T-helper 17 cell (primary cell): ENCODE results near the gene RAI1. TPM values are rescaled to one million over a fixed set of nuclear protein-coding genes. Genes with fewer than 3 reads are reported as not detected.

Experiments used
- ATAC-seq: fragments of 150-1000 bp; cut with Tn5 transposase; 2 replicates; pipeline ENCODE4 v1.10.0; 2021; ENCODE audit warnings: mild to moderate bottlenecking, moderate library complexity
- DNase-seq, 3 donors: peaks; one replicate each; pipeline versions ENCODE4 v3.0.0 to v3.0.0-alpha.2; 2020 to 2021
- H3K9me3 ChIP-seq: one replicate; pipeline ENCODE4 v1.7.0; 2013; ENCODE audit warnings: low read length, mild to moderate bottlenecking; ENCODE audit not compliant: control insufficient read depth, poor library complexity, severe bottlenecking
- H3K27ac Mint-ChIP-seq: one replicate; pipeline ENCODE4 v1.8.0; 2022; ENCODE audit warnings: mild to moderate bottlenecking, moderate library complexity, mixed read lengths
- H3K27me3 Mint-ChIP-seq: one replicate; pipeline ENCODE4 v1.8.0; 2022; ENCODE audit warnings: mixed read lengths
- H3K36me3 Mint-ChIP-seq: one replicate; pipeline ENCODE4 v1.8.0; 2022; ENCODE audit warnings: low read depth, mixed read lengths
- H3K4me1 Mint-ChIP-seq: one replicate; pipeline ENCODE4 v1.8.0; 2022; ENCODE audit warnings: mild to moderate bottlenecking, mixed read lengths
- H3K4me3 Mint-ChIP-seq: one replicate; pipeline ENCODE4 v1.8.0; 2022; ENCODE audit warnings: mild to moderate bottlenecking, moderate library complexity, mixed read lengths
- total RNA-seq, 4 donors: library from RNA in 2 of 4; stranded (reverse) in 2 of 4; gene quantifications; one replicate each; pipeline ENCODE4 v1.2.3 and lab custom pipeline; 2022 to 2026

The RAI1 gene
- total RNA-seq, 2 donors from 2014 or later: 18.4 to 18.6 TPM

GRCh38 chr17:17648762-17649161 is 32.5 kb upstream of the RAI1 start:
- Mint-ChIP-seq H3K27me3 (peaks cover 9% of the 10 kb centered on the region), H3K36me3 (no peaks in the 10 kb centered on the region), H3K4me1 (no peaks in the 10 kb centered on the region), H3K27ac (no peak overlapping the region), H3K4me3 (no peak overlapping the region)
- H3K9me3 ChIP-seq: no peaks in the 10 kb centered on the region
- DNase-seq (no peak), ATAC-seq (no peak)

- Mint-ChIP-seq H3K4me3 (no peak overlapping the region), H3K4me1 (no peaks in the 10 kb centered on the region), H3K36me3 (no peaks in the 10 kb centered on the region)
Measured at GRCh38 chr17:17650959-17651358, 30.3 kb upstream of the RAI1 start.

GRCh38 chr17:17653343-17653742 is 27.9 kb upstream of the RAI1 start:
- H3K9me3 ChIP-seq: no peaks in the 10 kb centered on the region
- H3K27ac Mint-ChIP-seq: no peak overlapping the region
- no peak overlapping the region for H3K4me3 Mint-ChIP-seq
- no peaks in the 10 kb centered on the region for H3K4me1 Mint-ChIP-seq
- no peak for DNase-seq
- H3K27me3 Mint-ChIP-seq: no peaks in the 10 kb centered on the region
- ATAC-seq: no peak
- H3K36me3 Mint-ChIP-seq: no peaks in the 10 kb centered on the region

More at GRCh38 chr17:17650959-17651358, 30.3 kb upstream of the RAI1 start:
- DNase-seq (no peak), ATAC-seq (no peak)
- Mint-ChIP-seq H3K27me3 (peaks cover 2% of the 10 kb centered on the region), H3K27ac (no peak overlapping the region)
- no peaks in the 10 kb centered on the region for H3K9me3 ChIP-seq

GRCh38 chr17:17659340-17659739 is 21.9 kb upstream of the RAI1 start:
- Mint-ChIP-seq H3K27me3 (no peaks in the 10 kb centered on the region), H3K27ac (no peak overlapping the region), H3K36me3 (no peaks in the 10 kb centered on the region), H3K4me3 (no peak overlapping the region), H3K4me1 (peaks cover 12% of the 10 kb centered on the region)
- DNase-seq (no peak), ATAC-seq (no peak)
- no peaks in the 10 kb centered on the region for H3K9me3 ChIP-seq

GRCh38 chr17:17661134-17661533 is 20.1 kb upstream of the RAI1 start:
- no peak for DNase-seq
- no peaks in the 10 kb centered on the region for H3K27me3 Mint-ChIP-seq
- no peak for ATAC-seq
- H3K27ac Mint-ChIP-seq: peak overlapping the region; percentile 8
- no peaks in the 10 kb centered on the region for H3K36me3 Mint-ChIP-seq
- no peak overlapping the region for H3K4me3 Mint-ChIP-seq
- H3K9me3 ChIP-seq: no peaks in the 10 kb centered on the region
- H3K4me1 Mint-ChIP-seq: peaks cover 12% of the 10 kb centered on the region

GRCh38 chr17:17661834-17662385 is 19.3 kb upstream of the RAI1 start:
- Mint-ChIP-seq H3K4me1 (peaks cover 14% of the 10 kb centered on the region), H3K27me3 (no peaks in the 10 kb centered on the region), H3K27ac (peak overlapping the region; percentile 8), H3K36me3 (no peaks in the 10 kb centered on the region), H3K4me3 (no peak overlapping the region)
- no peak for DNase-seq
- H3K9me3 ChIP-seq: no peaks in the 10 kb centered on the region
- ATAC-seq: no peak

GRCh38 chr17:17663160-17664063 is 17.8 kb upstream of the RAI1 start:
- DNase-seq: peak; percentile 35 to 57 (median 49)
- Mint-ChIP-seq H3K36me3 (no peaks in the 10 kb centered on the region), H3K27ac (peak overlapping the region; percentile 64), H3K4me3 (peak overlapping the region; percentile 46), H3K4me1 (peaks cover 16% of the 10 kb centered on the region), H3K27me3 (no peaks in the 10 kb centered on the region)
- H3K9me3 ChIP-seq: no peaks in the 10 kb centered on the region
- peak; percentile 97 for ATAC-seq

GRCh38 chr17:17664064-17664452 is 17.2 kb upstream of the RAI1 start:
- DNase-seq (no peak), ATAC-seq (no peak)
- Mint-ChIP-seq H3K4me1 (peaks cover 16% of the 10 kb centered on the region), H3K27me3 (no peaks in the 10 kb centered on the region), H3K4me3 (no peak overlapping the region), H3K36me3 (no peaks in the 10 kb centered on the region), H3K27ac (peak overlapping the region; percentile 64)
- no peaks in the 10 kb centered on the region for H3K9me3 ChIP-seq

- Mint-ChIP-seq H3K27ac (peak overlapping the region; percentile 11), H3K4me3 (no peak overlapping the region), H3K36me3 (no peaks in the 10 kb centered on the region), H3K4me1 (peaks cover 16% of the 10 kb centered on the region), H3K27me3 (peaks cover 2% of the 10 kb centered on the region)
- no peak for DNase-seq
- ATAC-seq: no peak
- no peaks in the 10 kb centered on the region for H3K9me3 ChIP-seq
Measured at GRCh38 chr17:17665255-17665654, 16.0 kb upstream of the RAI1 start.

GRCh38 chr17:17666111-17666714 is 15.0 kb upstream of the RAI1 start:
- H3K4me1 Mint-ChIP-seq: peaks cover 17% of the 10 kb centered on the region
- ATAC-seq (no peak), DNase-seq (no peak)
- peaks cover 11% of the 10 kb centered on the region for H3K27me3 Mint-ChIP-seq
- peaks cover under 1% of the 10 kb centered on the region for H3K36me3 Mint-ChIP-seq
- H3K4me3 Mint-ChIP-seq: no peak overlapping the region
- no peaks in the 10 kb centered on the region for H3K9me3 ChIP-seq
- H3K27ac Mint-ChIP-seq: no peak overlapping the region

- H3K36me3 Mint-ChIP-seq: peaks cover 3% of the 10 kb centered on the region
- no peak overlapping the region for H3K4me3 Mint-ChIP-seq
- H3K27me3 Mint-ChIP-seq: peaks cover 16% of the 10 kb centered on the region
- no peaks in the 10 kb centered on the region for H3K9me3 ChIP-seq
- DNase-seq (no peak), ATAC-seq (no peak)
- peaks cover 21% of the 10 kb centered on the region for H3K4me1 Mint-ChIP-seq
- peak overlapping the region; percentile 9 for H3K27ac Mint-ChIP-seq
Measured at GRCh38 chr17:17667231-17667630, 14.0 kb upstream of the RAI1 start.

GRCh38 chr17:17667947-17668346 is 13.3 kb upstream of the RAI1 start:
- H3K27me3 Mint-ChIP-seq: peaks cover 21% of the 10 kb centered on the region
- H3K27ac Mint-ChIP-seq: no peak overlapping the region
- peaks cover 3% of the 10 kb centered on the region for H3K36me3 Mint-ChIP-seq

GRCh38 chr17:17668358-17668757 is 12.9 kb upstream of the RAI1 start:
- Mint-ChIP-seq H3K4me3 (no peak overlapping the region), H3K27ac (no peak overlapping the region), H3K27me3 (peaks cover 24% of the 10 kb centered on the region), H3K4me1 (peaks cover 22% of the 10 kb centered on the region), H3K36me3 (peaks cover 3% of the 10 kb centered on the region)
- H3K9me3 ChIP-seq: no peaks in the 10 kb centered on the region
- DNase-seq (no peak), ATAC-seq (no peak)

More at GRCh38 chr17:17667947-17668346, 13.3 kb upstream of the RAI1 start:
- DNase-seq: no peak
- H3K9me3 ChIP-seq: no peaks in the 10 kb centered on the region
- no peak overlapping the region for H3K4me3 Mint-ChIP-seq
- H3K4me1 Mint-ChIP-seq: peaks cover 24% of the 10 kb centered on the region
- no peak for ATAC-seq
